SH-SY5Y (cell line): Measurements from ENCODE around the gene TCP11L1.

Experiments
- GATA2 ChIP-seq: IDR thresholded peaks from 2 replicates; pipeline ENCODE4 v1.6.1; 2011; ENCODE audit warnings: mild to moderate bottlenecking, low read depth, low read length
- GATA3 ChIP-seq: IDR thresholded peaks from 2 replicates; pipeline ENCODE4 v1.6.1; 2011; ENCODE audit warnings: low read depth, mild to moderate bottlenecking, low read length, moderate library complexity

GRCh38 chr11:33018840-33019239 is 20.5 kb upstream of the TCP11L1 start:
- TF ChIP-seq GATA2, result no peak
- no peak for TF ChIP-seq GATA3
